GM19468 (cell line): ENCODE data around the gene LCN10.
"Not testable (repeated sequence)": the region's sequence is repeated elsewhere in the genome, so short reads cannot be mapped to it uniquely, and the experiment has no call there.

ENCODE experiments used
- ATAC-seq: cut with Tn5 transposase; IDR thresholded peaks from one replicate; pipeline ENCODE4 v1.9.1; 2021; ENCODE audit warnings: mild to moderate bottlenecking, moderate library complexity, moderate number of reproducible peaks; ENCODE audit not compliant: unreplicated experiment; ENCODE audit errors: extremely low read depth

The LCN10 gene

DNA sequence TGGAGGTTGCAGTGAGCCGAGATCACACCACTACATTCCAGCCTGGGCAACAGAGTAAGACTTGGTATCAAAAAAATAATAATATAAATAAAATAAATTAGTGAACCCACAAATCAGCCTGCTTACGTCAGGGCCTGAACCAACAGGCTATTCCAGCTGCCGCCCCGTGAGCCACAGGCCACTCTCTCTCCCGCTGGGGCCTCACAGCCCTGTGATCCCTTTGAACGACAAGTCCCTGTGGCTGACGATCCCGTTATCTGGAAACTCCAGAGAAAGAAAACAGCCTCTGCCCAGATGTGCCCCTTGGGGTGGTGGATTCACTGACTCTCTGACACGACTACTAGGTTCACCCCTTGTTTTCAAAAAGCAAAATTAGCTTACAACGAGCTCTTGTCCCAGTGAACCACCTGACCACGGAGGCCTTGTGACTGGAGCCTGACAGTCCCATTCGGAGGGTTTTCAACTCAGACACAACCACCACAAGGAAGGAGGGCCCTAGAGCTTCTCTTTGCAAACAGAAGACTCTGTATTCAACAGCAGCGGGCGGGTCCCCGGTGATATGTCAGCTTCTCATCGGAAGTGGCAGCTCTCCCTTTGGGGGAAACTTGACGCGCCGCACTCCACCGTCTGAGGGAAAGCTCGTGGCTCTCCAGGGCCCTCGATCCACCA, 34.8 kb downstream of the LCN10 start:
- ATAC-seq: no peak

DNA sequence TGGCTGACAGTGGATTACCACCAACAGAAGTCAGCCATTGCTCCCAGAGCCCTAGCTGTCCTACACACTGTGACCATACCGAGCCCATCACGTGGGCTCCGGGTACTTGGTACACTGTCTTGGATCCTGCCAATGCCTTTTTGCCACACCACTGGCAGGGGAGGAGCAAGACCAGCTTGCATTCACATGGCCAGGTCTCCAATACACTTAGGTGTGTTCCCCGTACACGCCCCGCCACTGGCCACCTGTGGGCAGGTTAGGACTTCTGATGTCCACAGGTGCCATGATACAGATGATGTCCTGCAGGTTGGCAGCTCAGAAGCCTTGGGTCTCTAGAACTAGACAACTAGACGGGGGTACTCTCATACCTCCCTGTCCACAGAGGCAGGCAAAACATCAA, 35.7 kb downstream of the LCN10 start:
- ATAC-seq: no peak

DNA sequence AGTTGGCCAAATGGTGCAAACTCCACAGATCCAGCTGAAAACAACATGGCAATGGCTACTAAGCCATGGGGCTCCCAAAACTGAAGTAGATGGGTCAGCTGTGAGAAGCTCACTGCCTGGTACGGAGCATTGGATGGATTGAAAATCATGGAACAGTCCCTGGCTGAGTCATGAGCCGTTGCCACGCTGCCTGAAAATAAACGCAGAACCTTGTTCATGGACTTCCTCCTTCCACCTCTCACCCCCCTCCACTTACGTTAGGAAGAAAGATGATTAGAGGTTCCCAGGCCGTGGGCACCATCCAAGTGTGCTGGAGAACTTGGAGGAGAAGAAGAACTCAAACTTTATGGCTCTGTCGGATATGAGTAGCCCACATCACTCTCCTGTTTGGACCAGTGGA, 37.2 kb downstream of the LCN10 start:
- ATAC-seq: no peak

DNA sequence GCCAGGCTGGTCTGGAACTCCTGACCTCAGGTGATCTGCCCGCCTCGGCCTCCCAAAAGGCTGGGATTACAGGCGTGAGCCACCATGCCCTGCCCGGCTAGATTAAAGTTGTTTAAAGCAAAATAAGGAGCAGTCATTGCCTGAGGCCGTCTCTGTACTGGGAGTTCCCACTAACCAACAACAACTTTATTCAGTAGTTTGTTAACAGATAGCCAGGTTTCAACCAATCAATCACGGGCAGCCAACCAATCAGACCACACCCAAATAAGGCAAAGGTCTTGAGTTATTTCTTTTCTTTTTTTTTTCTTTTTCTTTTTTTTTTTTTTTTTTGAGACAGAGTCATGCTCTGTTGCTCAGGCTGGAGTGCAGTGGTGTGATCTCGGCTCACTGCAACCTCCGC, 38.0 kb downstream of the LCN10 start:
- ATAC-seq: not testable (repeated sequence)

DNA sequence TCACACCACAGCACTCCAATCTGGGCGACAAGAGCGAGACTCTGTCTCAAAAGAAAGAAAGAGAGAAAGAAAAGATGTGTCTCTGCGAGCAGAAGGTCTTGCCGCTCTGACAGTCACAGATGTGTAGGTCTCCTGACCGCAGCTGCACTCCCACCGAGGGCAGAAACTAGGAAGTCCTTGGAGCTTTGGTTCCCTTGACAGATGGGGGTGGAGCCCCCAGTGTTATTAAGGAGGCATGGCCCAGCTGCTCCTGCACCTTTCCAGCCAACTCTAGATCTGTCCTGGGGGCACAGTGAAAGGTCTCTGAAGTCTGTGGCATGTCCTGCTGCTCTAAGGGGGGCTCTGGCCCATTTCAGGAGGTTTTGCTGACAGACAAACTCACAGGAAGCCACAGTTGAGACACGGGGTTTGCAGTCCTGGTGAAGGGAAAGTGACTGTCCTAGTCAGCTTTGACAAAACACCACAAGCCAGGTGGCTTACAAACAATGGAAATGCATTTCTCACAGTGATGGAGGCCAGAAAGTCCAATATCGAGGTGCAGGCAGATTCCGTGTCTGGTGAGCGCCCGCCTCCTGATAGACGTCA, 39.4 kb downstream of the LCN10 start:
- no peak for ATAC-seq

DNA sequence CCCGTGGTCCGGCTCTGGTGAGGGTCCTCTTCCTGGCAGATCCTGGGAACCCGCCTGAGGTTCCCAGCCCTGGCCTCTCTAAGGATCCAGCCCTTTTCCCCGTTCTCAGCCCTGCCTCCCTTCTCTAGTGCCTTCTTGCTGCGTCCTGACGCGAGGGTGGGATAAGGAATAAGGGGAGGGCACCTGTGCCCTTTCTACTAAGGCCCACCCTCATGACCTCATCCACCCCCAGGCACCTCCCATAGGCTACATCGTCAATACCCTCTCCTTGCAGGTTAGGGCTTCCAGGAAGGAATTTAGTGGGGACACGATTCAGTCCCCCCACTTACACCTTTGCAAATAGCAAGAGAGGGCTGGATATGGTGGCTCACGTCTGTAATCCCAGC, 41.1 kb downstream of the LCN10 start:
- ATAC-seq: no peak

DNA sequence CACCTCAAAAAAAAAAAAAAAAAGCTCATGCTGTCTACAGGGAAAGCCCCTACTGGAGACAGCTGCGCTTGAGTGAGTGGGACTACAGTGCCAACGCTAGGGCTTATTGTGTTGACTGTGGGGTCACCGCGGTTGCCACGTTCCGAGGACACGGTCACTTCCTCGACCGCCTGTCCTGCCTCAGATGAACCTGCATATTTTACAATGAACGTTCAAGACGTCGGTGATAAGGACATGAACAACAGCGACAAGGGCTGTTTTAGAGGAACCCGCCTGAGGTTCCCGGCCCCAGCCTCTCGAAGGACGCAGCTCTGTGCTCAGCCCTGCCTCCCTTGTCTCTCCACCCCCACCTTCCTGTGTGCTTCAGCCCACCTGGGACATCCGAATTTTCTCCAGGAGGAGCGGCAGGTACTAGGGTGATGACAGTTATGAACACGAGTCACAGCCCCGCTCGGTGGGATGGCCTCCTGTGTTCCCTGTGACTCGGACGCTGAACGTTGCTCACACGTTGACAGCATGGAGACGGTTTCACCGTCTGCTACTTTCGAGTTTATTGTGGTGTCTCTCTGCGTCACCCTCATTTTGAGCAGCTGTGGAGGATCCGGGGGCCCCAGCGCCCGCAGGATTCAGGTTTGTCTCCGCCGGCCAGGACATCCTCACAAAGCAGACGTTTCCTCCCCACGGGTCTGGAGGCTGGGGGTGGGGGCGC, 41.6 kb downstream of the LCN10 start:
- ATAC-seq: no peak

DNA sequence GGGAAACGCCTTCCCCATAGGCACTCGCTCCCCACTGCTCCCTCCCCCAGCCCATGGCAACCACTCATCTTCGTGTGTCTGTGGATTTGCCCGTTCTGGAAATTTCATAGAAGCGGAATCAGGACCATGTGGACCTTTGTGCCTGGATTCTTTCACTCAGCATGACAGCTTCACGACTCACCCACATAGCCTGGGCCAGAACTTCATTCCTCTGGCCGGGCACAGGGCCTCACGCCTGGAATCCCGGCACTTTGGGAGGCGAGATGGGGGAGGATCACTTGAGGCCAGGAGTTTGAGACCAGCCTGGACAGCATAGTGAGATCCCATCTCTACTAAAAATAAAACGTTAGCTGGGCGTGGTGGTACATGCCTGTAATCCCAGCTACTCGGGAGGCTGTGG, 42.4 kb downstream of the LCN10 start:
- no peak for ATAC-seq

DNA sequence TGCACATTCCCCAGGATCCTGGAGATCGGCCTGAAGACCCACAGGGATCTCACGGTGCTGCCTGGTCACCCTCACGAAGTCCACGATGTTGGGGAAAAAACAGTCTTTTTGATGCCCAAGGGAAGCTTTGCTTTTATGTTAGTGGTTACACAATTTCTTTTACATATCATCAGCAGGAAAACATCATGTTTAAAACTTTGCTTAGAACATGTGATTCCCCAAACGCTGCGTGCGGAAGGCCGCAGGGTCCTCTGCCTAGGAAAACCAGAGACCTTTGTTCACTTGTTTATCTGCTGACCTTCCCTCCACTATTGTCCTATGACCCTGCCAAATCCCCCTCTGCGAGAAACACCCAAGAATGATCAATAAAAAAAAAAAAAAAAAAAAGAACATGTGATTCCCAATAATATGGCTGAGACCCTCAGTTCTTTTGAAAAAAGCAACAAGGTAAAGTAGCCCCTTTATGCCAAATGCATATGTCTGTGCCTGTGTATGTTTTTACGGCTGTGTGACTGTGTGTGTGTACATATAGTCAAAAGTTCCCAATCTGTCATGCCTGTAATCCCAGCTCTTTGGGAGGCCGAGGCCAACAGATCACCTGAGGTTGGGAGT, 44.0 kb downstream of the LCN10 start:
- no peak for ATAC-seq

DNA sequence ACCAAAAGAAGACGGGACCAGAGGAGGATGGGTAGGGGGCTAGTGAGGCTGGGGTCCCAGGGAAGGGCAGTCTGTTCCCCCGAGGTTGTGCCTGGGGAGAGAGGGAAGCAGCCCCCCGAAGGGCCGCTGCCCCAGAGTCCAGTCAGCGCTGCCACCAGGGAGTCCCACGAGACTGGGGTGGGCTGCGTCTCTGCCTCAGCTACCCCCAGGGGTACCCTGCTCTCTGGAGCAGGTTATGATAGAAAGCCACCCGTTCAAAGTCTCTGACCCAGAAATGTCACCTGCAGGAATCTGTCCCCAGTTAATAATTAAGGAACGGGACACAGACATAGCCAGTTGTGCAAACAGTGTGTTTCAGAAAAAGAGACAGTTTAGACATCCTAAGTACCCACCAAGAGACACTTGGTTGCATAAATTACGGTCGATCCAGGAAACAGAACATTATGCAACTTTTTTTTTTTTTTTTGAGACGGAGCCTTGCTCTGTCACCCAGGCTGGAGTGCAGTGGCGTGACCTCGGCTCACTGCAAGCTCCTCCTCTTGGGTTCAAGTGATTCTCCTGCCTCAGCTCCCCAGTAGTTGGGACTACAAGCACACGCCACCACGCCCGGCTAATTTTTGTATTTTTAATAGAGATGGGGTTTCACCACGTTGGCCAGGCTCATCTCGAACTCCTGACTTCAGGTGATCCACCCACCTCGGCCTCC, 44.8 kb downstream of the LCN10 start:
- no peak for ATAC-seq

DNA sequence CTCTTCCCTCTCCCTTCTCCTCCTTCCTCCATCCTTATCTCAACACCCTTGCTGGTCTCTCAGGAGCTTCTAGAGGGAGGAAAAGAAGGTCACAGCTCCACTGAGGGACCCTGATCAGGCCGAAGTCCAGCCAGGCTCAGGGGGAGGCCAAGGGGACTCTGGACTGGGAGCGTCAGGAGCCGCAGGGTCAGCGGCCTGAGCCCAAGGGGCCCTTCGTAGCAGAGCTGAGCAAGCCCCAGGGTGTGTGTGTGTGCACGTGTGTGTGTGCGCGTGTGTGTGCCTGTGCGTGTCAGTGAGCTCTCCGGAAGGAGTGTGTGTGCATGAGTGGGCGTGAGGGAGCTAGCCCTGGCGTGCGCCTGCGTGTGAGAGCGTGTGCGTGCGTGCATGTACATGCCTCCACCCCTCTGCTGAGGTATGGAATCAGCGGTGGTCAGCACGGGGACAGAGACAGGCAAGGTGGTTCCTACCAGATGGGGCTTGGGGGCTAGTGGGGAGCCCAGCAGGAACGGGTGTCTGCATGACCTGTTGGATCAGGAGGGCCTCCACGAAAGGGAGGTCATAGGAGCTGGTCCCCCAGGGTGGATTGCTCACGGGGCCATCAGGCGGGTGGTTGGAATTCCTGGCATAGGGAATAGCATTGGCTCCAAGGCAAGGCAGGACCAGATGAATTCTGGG, 45.5 kb downstream of the LCN10 start:
- ATAC-seq: no peak

DNA sequence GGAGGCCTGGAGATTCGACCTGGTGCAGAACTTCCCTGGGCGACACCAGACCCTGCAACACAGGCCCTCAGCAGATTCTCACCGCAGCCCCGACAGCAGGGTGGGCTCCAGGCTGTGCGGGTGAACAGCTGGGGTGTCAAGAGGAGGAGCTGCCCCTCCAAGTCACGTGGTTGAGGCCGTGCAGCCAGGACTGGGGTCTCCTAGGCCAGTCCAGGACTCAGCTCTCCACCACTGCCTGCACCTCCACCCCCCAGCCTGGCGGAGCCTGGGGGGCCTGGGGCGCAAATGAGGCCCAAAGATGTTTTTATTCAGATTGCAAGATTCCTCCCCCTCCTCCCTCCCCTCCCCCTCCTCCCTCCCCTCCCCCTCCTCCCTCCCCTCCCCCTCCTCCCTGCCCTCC, 46.2 kb downstream of the LCN10 start:
- no peak for ATAC-seq

DNA sequence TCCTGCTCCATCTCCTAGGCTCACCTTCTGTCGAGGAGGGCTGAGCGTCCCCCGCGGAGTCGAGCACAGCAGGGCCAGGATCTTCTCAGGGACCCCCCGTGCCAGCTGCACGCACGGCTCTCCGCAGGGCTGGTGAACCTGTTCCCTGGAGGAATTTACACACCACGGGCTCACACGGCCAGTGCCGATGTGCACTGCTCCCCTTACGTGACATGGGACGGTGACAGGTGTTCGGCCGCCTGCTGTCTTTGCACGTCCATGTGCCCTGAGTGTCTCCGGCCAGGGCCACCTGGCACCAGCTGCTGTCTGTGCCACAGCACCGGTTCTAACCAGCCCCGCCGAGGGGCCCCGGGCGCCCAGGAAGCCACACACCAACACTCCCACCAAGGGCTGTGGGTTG, 46.8 kb downstream of the LCN10 start:
- ATAC-seq: no peak

DNA sequence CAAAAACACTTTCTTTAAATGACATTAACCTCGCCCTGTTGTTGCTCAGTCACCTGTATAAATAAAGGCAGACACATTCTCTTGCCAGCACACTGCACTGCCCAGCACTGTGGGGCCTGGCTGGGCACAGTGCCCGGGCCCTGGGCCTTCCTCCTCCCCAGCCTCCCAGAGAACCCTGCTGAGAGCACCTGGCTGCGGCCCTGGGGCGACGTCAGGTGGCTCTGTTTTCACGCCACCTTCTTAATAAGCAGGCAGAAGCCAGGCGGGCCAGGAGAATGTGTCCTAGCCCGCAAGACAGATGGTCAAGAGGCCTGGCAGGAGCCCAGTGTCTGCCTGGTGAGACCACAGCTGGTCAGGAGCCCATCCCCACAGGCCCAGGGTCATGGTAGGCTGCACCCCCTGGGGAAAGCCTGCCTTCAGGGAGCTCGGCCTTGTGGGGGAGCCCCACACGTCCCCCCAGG, 47.3 kb downstream of the LCN10 start:
- ATAC-seq: no peak

DNA sequence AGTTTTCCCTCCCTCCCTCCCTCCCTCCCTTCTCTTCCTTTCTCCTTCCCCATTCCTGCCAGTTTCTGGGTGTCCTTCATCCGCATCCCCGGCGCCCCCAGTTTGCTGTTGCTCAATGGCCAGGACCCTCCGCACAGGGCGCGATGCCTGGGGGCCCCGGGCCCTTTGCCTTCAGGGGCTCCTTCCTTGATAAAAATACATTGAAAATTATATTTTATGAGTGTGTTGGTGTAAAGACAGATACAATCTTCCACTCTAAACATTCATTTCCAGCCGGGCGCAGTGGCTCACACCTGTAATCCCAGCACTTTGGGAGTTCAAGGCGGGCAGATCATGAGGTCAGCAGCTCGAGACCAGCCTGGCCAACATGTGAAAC, 47.9 kb downstream of the LCN10 start:
- ATAC-seq: no peak

DNA sequence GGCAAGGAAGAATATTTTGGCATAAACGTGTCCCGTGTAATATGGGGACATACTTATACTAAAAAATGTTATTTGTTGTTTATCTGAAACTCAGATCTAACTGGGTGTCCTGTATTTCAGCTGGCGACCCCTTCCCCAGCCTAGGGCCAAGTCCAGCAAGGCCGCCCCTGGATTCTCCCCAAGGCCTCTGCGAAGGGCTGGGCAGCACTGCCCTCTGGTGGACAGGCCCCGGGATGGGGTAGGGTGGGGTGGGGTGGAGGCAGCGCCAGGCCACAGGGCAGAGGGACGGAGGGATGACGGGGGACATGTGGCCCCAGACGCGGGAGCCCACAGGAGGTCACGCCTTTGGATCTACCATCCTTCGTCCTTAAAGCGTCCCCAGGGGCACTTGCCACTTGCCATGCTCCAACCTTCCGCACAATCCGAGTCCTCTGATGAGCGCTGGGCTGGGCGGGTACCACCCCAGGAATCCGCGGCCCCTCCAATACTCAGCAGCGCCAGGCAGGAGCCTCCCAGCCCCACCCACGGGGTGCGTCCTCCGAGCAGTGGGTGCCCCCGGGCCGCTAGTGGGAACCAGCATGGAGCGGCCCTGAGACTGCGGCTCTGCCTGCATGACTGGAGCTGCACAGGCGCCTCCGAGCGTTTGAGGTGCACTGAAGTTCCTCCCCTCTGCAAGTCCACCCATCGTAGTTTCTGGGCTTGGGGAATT, 48.4 kb downstream of the LCN10 start:
- ATAC-seq: no peak

DNA sequence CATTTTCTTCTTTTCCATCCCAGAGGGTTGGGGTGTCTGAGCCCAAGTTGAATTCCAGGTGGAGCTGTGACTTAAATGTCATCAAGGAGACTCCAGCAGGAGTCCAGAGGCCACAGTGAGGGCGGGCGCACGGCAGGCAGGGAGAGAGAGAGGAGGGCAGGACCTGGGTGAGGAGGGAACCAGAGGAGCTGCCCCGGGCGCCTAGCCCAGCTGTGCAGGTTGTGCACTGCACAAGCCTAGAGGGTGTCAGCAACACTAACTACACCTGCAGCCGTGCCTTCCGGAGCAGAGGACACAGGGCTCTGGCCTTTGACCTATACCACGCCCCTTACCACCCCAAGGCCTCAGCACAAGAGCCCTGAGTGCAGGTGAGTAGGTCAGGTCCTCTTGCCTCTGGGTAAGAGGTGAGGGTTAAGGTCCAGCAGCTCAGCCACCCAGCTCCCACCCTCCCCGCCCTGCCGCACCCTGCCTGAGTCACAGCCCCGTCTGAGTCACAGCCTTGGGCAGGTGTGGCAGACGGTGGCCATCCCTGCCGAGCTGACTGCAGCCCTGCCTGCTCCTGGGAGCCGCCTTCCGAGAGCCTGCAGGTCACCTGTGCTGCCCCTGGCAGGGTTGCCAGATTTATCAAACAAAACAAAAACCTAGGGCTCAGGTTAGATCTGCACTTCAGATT, 49.1 kb downstream of the LCN10 start:
- ATAC-seq: no peak

DNA sequence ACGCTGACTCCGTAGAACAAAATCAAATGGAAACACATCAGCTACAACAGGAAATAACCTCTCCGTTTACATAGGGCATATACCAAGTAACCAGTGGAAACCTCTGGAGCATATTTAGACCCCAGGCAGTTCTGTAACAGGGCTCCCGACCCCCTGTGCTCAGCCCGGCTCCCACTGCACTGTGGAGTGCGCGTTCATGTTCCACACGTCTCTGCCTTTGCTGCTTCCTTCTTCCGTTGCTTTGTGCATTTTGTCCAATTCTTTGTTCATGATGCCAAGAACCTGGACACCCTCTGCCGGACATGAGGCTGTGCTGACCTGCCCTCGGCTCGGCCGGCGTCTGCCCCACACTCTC, 49.6 kb downstream of the LCN10 start:
- ATAC-seq: no peak
